Lung (tissue), 12 donors: ENCODE results near the gene ECSCR. TPM values are rescaled to one million over a fixed set of nuclear protein-coding genes. Genes with fewer than 3 reads are reported as not detected.
A peak's percentile ranks its signal among the peaks of the same experiment; 100 is the strongest.

ENCODE experiments used
- ATAC-seq: fragments of 200-7000 bp; cut with Tn5 transposase; one replicate; pipeline ENCODE4 v1.9.1; 2020; ENCODE audit warnings: moderate number of reproducible peaks; ENCODE audit not compliant: insufficient read depth, low FRiP score
- DNase-seq, 3 donors: peaks; one replicate each; pipeline ENCODE4 v3.0.0-alpha.2; 2013 to 2017
- H3K27ac ChIP-seq, 2 donors: one replicate each; pipeline ENCODE4 v1.5.1; 2013; ENCODE audit warnings: mild to moderate bottlenecking in 2 of 2, moderate library complexity in 2 of 2, control low read depth in 1 of 2, inconsistent platforms in 1 of 2, low read depth in 1 of 2, low read length in 1 of 2
- H3K27me3 ChIP-seq, 3 donors: one replicate each; pipeline ENCODE4 v1.5.1; 2013; ENCODE audit warnings: low read length in 2 of 3; ENCODE audit not compliant: control insufficient read depth in 3 of 3, insufficient read depth in 3 of 3
- H3K36me3 ChIP-seq, 4 donors: one replicate each; pipeline ENCODE4 v1.5.1; 2013; ENCODE audit warnings: low read length in 4 of 4, mild to moderate bottlenecking in 1 of 4, moderate library complexity in 1 of 4; ENCODE audit not compliant: control insufficient read depth in 4 of 4, insufficient read depth in 4 of 4
- H3K4me1 ChIP-seq, 5 donors: one replicate each; pipeline ENCODE4 v1.5.1; 2013; ENCODE audit warnings: low read length in 5 of 5, mild to moderate bottlenecking in 2 of 5, moderate library complexity in 1 of 5; ENCODE audit not compliant: control insufficient read depth in 5 of 5, insufficient read depth in 5 of 5
- H3K4me3 ChIP-seq: one replicate; pipeline ENCODE4 v1.5.1; 2013; ENCODE audit warnings: mild to moderate bottlenecking, control low read depth, moderate library complexity
- H3K9ac ChIP-seq, 2 donors: one replicate each; pipeline ENCODE4 v1.5.1; 2013; ENCODE audit warnings: low read length in 2 of 2, control low read depth in 1 of 2; ENCODE audit not compliant: insufficient read depth in 1 of 2
- H3K9me3 ChIP-seq, 4 donors: one replicate each; pipeline ENCODE4 v1.5.1; 2013; ENCODE audit warnings: low read length in 3 of 4, mild to moderate bottlenecking in 1 of 4, moderate library complexity in 1 of 4; ENCODE audit not compliant: control insufficient read depth in 4 of 4, insufficient read depth in 3 of 4
- WGBS, 2 donors: extraction: QIAGEN DNeasy Blood & Tissue Kit; methylation state at CpG; one replicate each; pipeline ENCODE4 v1.1.7; 2013; 5-methylcytosine and 5-hydroxymethylcytosine counted together
- polyA plus RNA-seq, 2 donors: library from polyadenylated mRNA; stranded (reverse); fragments of 200-250 nt; gene quantifications; one replicate each; pipeline ENCODE4 v1.2.1, GENCODE V29; 2013
- total RNA-seq, 2 donors: library from RNA; depleted of rRNA in 1 of 2; stranded (reverse); fragments of >200 nt in 1 of 2; gene quantifications; one replicate each; pipeline ENCODE4 v1.2.1, GENCODE V29; 2014 to 2021
- TF ChIP-seq, protein P1 (sequence below): IDR thresholded peaks from 2 replicates; pipeline ENCODE4 v1.5.1; 2012; ENCODE audit warnings: mild to moderate bottlenecking; ENCODE audit errors: control extremely low read depth, extremely low read depth
- donor health status: control.
- donor health status: control.
- donor health status: Bipolar disorder and iron deficiency.
- donor health status: healthy.
- donor health status: DM: yes; HTN: yes; CAD: no.

The ECSCR gene
- total and polyA plus RNA-seq, 4 donors = 24.6 to 55.7 (median 46.5) TPM

GRCh38 chr5:139403787-139404483, 58.6 kb downstream of the ECSCR start, which contains the start of gene SPATA24:
TSS of gene SPATA24 (minus strand) at chr5:139404089. CDS start at chr5:139404060, 29 bp downstream.
- Histone ChIP-seq H3K27me3 (no peaks in the 10 kb centered on the region), H3K36me3 (no peaks in the 10 kb centered on the region), H3K4me1 (peaks cover 0 to 12% (median 6%) of the 10 kb centered on the region in 5 donors), H3K27ac (peak within 1 kb of the TSS; percentile 84 to 91), H3K9me3 (no peaks in the 10 kb centered on the region), H3K4me3 (peak within 1 kb of the TSS; percentile 41), H3K9ac (peak within 1 kb of the TSS; percentile 34 to 82)
- TF ChIP-seq, protein P1, sequence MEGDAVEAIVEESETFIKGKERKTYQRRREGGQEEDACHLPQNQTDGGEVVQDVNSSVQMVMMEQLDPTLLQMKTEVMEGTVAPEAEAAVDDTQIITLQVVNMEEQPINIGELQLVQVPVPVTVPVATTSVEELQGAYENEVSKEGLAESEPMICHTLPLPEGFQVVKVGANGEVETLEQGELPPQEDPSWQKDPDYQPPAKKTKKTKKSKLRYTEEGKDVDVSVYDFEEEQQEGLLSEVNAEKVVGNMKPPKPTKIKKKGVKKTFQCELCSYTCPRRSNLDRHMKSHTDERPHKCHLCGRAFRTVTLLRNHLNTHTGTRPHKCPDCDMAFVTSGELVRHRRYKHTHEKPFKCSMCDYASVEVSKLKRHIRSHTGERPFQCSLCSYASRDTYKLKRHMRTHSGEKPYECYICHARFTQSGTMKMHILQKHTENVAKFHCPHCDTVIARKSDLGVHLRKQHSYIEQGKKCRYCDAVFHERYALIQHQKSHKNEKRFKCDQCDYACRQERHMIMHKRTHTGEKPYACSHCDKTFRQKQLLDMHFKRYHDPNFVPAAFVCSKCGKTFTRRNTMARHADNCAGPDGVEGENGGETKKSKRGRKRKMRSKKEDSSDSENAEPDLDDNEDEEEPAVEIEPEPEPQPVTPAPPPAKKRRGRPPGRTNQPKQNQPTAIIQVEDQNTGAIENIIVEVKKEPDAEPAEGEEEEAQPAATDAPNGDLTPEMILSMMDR = peak; percentile 3
- WGBS, 2 donors = 0 to 1% methylated on average over 41 of the region's 41 CpGs
- DNase-seq = peak; percentile 99
- peak; percentile 94 for ATAC-seq

GRCh38 chr5:139403418-139403786, 59.1 kb downstream of the ECSCR start:
- H3K4me1 ChIP-seq = peaks cover 0 to 12% (median 6%) of the 10 kb centered on the region in 5 donors
- peak overlapping the region in 1 of 2 donors; percentile 76 for H3K9ac ChIP-seq
- H3K27ac ChIP-seq = peak overlapping the region; percentile 84 to 89
- TF ChIP-seq, protein P1 = no peak
- 21% methylated on average over 7 of the region's 7 CpGs for WGBS, 2 donors
- no peaks in the 10 kb centered on the region for H3K9me3 ChIP-seq
- DNase-seq (no peak), ATAC-seq (no peak)
- H3K4me3 ChIP-seq = peak overlapping the region; percentile 41
- H3K36me3 ChIP-seq = no peaks in the 10 kb centered on the region
- no peaks in the 10 kb centered on the region for H3K27me3 ChIP-seq

DNA sequence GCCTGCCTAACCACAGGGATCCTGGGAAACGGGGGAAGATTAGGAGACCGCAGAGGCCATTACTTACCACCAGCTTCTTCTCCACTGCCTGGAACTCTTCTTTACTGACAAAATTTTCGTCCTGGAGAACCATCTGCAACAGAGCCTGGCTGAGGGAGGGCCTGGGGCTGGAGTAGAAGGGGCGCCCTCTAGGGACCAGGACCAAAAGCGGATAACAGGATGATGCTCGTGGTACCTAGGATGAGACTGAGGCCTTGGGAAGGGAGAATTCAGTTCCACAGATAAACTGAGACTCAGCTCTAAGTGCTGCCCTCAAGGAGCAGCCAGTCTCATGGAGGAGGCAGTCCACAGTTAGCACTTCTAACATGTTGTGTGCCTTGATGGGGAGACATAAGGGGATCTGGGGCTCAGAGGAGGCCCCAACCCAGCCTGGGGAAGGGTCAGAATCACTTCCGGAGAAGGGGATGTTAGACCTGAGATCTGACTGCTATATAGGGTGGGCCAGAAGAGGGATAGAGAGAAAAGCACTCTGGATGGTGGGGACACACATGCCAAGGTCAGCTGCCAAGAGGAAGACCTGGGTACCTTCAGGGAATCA, 59.9 kb downstream of the ECSCR start:
- no peaks in the 10 kb centered on the region for H3K36me3 ChIP-seq
- H3K27me3 ChIP-seq = no peaks in the 10 kb centered on the region
- DNase-seq (no peak), ATAC-seq (no peak)
- H3K9me3 ChIP-seq = no peaks in the 10 kb centered on the region
- peaks cover 0 to 12% (median 6%) of the 10 kb centered on the region in 5 donors for H3K4me1 ChIP-seq
- no peak overlapping the region for H3K4me3 ChIP-seq
- peak overlapping the region in 1 of 2 donors; percentile 84 for H3K27ac ChIP-seq
- TF ChIP-seq, protein P1 = no peak
- no peak overlapping the region for H3K9ac ChIP-seq
- 65 to 75% methylated on average over 7 of the region's 7 CpGs for WGBS, 2 donors
